ENCODE results near the gene KCNK3. TPM values are rescaled to one million over a fixed set of nuclear protein-coding genes. Genes with fewer than 3 reads are reported as not detected.
"Not testable (repeated sequence)": the region's sequence is repeated elsewhere in the genome, so short reads cannot be mapped to it uniquely, and the experiment has no call there.

The KCNK3 gene
- total RNA-seq, 1 donor from 2014 or later = 6.6 TPM

DNA sequence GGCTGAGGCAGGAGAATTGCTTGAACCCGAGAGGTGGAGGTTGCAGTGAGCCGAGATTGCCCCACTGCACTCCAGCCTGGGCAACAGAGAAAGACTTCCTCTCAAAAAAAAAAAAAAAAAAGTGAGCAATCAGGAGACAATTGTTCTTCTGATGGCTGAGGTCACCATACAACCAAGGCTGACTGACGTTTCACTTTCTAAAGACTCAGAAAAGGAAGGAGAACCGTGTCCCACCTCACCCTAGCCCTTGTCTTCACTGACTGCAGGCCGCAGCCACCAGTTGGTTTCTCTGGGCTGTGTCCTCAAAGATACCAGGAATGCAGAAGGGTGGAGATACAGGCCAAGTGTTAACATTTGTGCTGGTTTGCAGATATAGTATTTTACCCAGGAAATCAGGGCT, 63.8 kb downstream of the KCNK3 start:
- Mint-ChIP-seq H3K27me3 (ENCODE audit: low read depth) (no peaks in the 10 kb centered on the region), H3K4me1 (peaks cover 26% of the 10 kb centered on the region), H3K36me3 (no peaks in the 10 kb centered on the region), H3K9me3 (peaks cover 2% of the 10 kb centered on the region), H3K4me3 (no peak overlapping the region), H3K27ac (no peak overlapping the region)
- TF ChIP-seq, protein P1, sequence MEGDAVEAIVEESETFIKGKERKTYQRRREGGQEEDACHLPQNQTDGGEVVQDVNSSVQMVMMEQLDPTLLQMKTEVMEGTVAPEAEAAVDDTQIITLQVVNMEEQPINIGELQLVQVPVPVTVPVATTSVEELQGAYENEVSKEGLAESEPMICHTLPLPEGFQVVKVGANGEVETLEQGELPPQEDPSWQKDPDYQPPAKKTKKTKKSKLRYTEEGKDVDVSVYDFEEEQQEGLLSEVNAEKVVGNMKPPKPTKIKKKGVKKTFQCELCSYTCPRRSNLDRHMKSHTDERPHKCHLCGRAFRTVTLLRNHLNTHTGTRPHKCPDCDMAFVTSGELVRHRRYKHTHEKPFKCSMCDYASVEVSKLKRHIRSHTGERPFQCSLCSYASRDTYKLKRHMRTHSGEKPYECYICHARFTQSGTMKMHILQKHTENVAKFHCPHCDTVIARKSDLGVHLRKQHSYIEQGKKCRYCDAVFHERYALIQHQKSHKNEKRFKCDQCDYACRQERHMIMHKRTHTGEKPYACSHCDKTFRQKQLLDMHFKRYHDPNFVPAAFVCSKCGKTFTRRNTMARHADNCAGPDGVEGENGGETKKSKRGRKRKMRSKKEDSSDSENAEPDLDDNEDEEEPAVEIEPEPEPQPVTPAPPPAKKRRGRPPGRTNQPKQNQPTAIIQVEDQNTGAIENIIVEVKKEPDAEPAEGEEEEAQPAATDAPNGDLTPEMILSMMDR (IDR thresholded peaks at IDR 0.05; ENCODE audit: unreplicated experiment) = no peak
- no peak for DNase-seq (ENCODE audit: low spot score in 2 of 2, unreplicated experiment in 2 of 2)

DNA sequence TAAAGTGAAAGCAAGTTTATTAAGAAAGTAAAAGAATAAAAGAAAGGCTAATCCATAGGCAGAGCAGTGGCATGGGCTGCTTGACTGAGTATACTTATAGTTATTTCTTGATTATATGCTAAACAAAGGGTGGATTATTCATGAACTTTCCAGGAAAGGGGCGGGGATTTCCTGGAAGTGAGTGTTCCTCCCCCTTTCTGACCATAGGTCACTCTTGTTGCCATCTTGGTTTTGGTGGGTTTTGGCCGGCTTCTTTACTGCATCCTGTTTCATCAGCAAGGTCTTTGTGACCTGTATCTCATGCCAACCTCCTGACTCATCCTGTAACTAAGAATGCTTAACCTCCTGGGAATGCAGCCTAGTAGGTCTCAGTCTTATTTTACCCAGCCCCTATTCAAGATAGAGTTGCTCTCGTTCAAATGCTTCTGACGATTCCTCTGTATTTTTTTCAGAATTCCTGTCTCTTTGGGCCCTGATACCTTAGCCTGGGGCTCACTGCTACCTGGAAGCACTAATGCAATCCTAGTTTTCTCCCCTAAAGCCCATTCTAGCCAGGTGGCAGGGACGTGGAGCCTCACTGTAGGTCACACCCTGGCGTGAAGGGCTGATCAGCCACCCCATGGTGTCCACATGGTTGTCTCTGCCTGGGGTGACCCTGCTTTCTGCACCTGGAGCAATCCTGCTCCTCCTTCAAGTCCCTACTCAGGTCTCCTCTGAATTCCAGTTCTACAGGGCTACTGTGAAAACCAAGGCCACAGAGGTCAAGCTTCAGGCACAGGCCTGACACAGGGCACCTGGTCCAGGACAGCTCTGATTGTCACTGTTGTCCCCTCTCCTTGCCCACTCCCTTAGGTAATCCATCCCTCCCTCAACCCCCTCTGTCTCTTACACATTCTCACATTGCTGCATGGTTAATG, 65.6 kb downstream of the KCNK3 start:
- Mint-ChIP-seq H3K4me1 (peaks cover 26% of the 10 kb centered on the region), H3K27ac (peak overlapping the region; percentile 92), H3K27me3 (ENCODE audit: low read depth) (no peaks in the 10 kb centered on the region), H3K4me3 (no peak overlapping the region), H3K36me3 (no peaks in the 10 kb centered on the region), H3K9me3 (no peaks in the 10 kb centered on the region)
- DNase-seq (ENCODE audit: low spot score in 2 of 2, unreplicated experiment in 2 of 2) = no peak
- TF ChIP-seq, protein P1 (IDR thresholded peaks at IDR 0.05; ENCODE audit: unreplicated experiment) = no peak

DNA sequence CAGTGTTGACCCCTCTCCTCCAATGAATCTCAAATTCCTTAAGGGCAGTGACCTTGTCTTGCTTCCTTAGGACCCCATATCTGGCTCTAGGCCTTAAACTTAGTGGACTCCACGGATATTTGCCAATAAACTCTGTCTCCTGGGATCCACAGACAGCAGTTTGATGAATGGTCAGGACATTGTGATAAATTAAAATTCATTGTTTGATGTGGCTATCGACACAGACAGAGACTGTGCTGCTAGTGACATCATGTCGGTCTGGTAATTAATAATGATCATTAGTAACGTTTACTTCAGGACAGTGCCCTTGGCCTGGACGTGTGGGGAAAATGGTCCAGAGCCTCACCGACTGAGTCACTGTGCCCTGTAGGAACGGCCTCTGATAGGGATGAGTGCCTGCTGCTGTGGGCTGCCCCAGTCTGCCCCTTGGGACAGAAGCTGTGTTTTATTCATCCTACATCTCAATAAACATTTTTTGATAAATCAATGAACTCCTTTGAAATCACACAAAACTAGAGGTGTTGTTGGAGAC, 66.3 kb downstream of the KCNK3 start:
- peak overlapping the region; percentile 92 for H3K27ac Mint-ChIP-seq
- H3K4me1 Mint-ChIP-seq = peaks cover 28% of the 10 kb centered on the region
- H3K4me3 Mint-ChIP-seq = no peak overlapping the region

DNA sequence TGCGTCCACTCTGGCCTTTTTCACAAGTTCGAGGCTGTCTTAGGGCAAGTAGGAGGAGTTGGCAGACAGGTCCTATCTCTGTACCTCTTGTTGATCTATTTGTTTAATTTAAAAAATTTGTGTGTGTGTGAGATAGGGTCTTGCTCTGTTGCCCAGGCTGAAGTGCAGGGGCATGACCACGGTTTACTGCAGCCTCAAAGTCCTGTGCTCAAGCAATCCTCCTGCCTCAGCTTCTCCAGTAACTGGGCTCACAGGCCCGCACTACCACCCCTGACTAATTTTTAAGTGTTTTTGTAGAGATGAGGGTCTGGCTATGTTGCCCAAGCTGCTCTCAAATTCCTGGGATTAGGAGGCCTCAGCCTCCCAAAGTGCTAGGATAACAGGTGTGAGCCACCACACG, 67.3 kb downstream of the KCNK3 start:
- no peak for DNase-seq (ENCODE audit: low spot score in 2 of 2, unreplicated experiment in 2 of 2)
- no peaks in the 10 kb centered on the region for H3K9me3 Mint-ChIP-seq
- TF ChIP-seq, protein P1 (IDR thresholded peaks at IDR 0.05; ENCODE audit: unreplicated experiment) = no peak

More for the DNA sequence above, 66.3 kb downstream of the KCNK3 start:
- TF ChIP-seq, protein P1 (IDR thresholded peaks at IDR 0.05; ENCODE audit: unreplicated experiment) = no peak
- Mint-ChIP-seq H3K27me3 (ENCODE audit: low read depth) (no peaks in the 10 kb centered on the region), H3K9me3 (no peaks in the 10 kb centered on the region), H3K36me3 (no peaks in the 10 kb centered on the region)
- DNase-seq (ENCODE audit: low spot score in 2 of 2, unreplicated experiment in 2 of 2) = no peak

DNA sequence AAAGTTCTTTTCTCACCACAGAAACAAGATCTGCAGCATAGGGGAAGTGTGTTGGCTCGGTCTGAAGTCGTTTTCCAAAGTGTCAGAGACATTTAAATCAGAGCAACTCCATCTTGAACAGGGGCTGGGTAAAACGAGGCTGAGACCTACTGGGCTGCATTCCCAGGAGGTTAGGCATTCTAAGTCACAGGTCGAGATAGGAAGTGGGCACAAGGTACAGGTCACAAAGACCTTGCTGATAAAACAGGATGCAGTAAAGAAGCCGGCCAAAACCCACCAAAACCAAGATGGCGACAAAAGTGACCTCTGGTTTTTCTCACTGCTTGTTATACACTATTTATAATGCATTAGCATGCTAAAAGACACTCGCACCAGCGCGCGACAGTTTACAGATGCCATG, 68.5 kb downstream of the KCNK3 start:
- peak overlapping the region; percentile 84 for H3K27ac Mint-ChIP-seq
- peaks cover 43% of the 10 kb centered on the region for H3K4me1 Mint-ChIP-seq

More for the DNA sequence above, 67.3 kb downstream of the KCNK3 start:
- Mint-ChIP-seq H3K4me1 (peaks cover 33% of the 10 kb centered on the region), H3K27me3 (ENCODE audit: low read depth) (no peaks in the 10 kb centered on the region), H3K27ac (peak overlapping the region; percentile 69), H3K4me3 (no peak overlapping the region), H3K36me3 (no peaks in the 10 kb centered on the region)

DNA sequence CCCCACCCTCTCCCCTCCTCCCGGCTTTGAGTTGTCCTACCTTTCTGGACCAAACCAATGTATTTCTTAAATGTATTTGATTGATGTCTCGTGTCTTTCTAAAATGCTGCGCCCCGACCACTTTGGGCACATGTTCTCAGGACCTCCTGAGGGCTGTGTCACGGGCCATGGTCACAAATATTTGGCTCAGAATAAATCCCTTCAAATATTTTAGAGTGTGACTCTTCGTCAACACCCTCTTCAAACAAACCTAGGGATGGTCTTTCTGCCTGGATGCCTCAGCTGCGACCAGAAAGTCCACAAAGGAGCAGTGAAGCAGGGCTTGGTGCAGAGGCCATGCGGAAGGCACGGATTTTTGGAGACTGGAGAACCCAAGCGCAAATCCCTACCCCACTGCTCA, 70.5 kb downstream of the KCNK3 start:
- H3K27me3 Mint-ChIP-seq (ENCODE audit: low read depth) = no peaks in the 10 kb centered on the region
- TF ChIP-seq, protein P1 (IDR thresholded peaks at IDR 0.05; ENCODE audit: unreplicated experiment) = no peak
- H3K4me1 Mint-ChIP-seq = peaks cover 37% of the 10 kb centered on the region
- H3K36me3 Mint-ChIP-seq = no peaks in the 10 kb centered on the region
- no peak for DNase-seq (ENCODE audit: low spot score in 2 of 2, unreplicated experiment in 2 of 2)
- H3K27ac Mint-ChIP-seq = no peak overlapping the region
- no peaks in the 10 kb centered on the region for H3K9me3 Mint-ChIP-seq
- peak overlapping the region; percentile 96 for H3K4me3 Mint-ChIP-seq

More for the DNA sequence above, 68.5 kb downstream of the KCNK3 start:
- not testable (repeated sequence) for H3K9me3 Mint-ChIP-seq; H3K27me3 Mint-ChIP-seq (ENCODE audit: low read depth); H3K4me3 Mint-ChIP-seq; DNase-seq (ENCODE audit: low spot score in 2 of 2, unreplicated experiment in 2 of 2); H3K36me3 Mint-ChIP-seq
